Activated T-helper 17 cell treated with anti-CD3 and anti-CD28 coated beads, Interleukin-2, amount 50 U/mL, for 72 hours (primary cell): ENCODE data around the gene INSIG2. TPM values are rescaled to one million over a fixed set of nuclear protein-coding genes. Genes with fewer than 3 reads are reported as not detected.
"Not testable (repeated sequence)": the region's sequence is repeated elsewhere in the genome, so short reads cannot be mapped to it uniquely, and the experiment has no call there.

Experiments
- ATAC-seq: fragments of 150-1000 bp; cut with Tn5 transposase; replicated peaks from 2 replicates; pipeline ENCODE4 v1.10.0; 2021; ENCODE audit warnings: mild to moderate bottlenecking, moderate library complexity
- H3K27ac Mint-ChIP-seq: one replicate; pipeline ENCODE4 v1.8.0; 2022; ENCODE audit warnings: mixed read lengths
- H3K27me3 Mint-ChIP-seq: one replicate; pipeline ENCODE4 v1.8.0; 2022; ENCODE audit warnings: mixed read lengths
- H3K36me3 Mint-ChIP-seq: one replicate; pipeline ENCODE4 v1.8.0; 2022; ENCODE audit warnings: low read depth, mild to moderate bottlenecking, mixed read lengths
- H3K4me1 Mint-ChIP-seq: one replicate; pipeline ENCODE4 v1.8.0; 2022; ENCODE audit warnings: mixed read lengths
- H3K4me3 Mint-ChIP-seq: one replicate; pipeline ENCODE4 v1.8.0; 2022; ENCODE audit warnings: mild to moderate bottlenecking, mixed read lengths
- H3K9me3 Mint-ChIP-seq: one replicate; pipeline ENCODE4 v1.8.0; 2022; ENCODE audit warnings: mixed read lengths
- total RNA-seq, 2 donors: library from RNA; stranded (reverse); gene quantifications; one replicate each; pipeline ENCODE4 v1.2.3, GENCODE V29; 2022

INSIG2 gene
- total RNA-seq, 2 donors from 2014 or later, result 75.4 to 309 TPM

- Mint-ChIP-seq H3K4me3 (no peak overlapping the region), H3K36me3 (no peaks in the 10 kb centered on the region), H3K9me3 (no peaks in the 10 kb centered on the region), H3K27me3 (peaks cover 13% of the 10 kb centered on the region), H3K27ac (no peak overlapping the region), H3K4me1 (no peaks in the 10 kb centered on the region)
- ATAC-seq, result no peak
Measured at GRCh38 chr2:118078734-118079133, 9.5 kb upstream of the INSIG2 start.

- H3K27ac Mint-ChIP-seq, result no peak overlapping the region
- H3K4me1 Mint-ChIP-seq, result no peaks in the 10 kb centered on the region
- peaks cover 7% of the 10 kb centered on the region for H3K27me3 Mint-ChIP-seq
- H3K9me3 Mint-ChIP-seq, result no peaks in the 10 kb centered on the region
- ATAC-seq, result no peak
- peaks cover 12% of the 10 kb centered on the region for H3K36me3 Mint-ChIP-seq
- no peak overlapping the region for H3K4me3 Mint-ChIP-seq
Measured at GRCh38 chr2:118084491-118085089, 3.7 kb upstream of the INSIG2 start.

GRCh38 chr2:118085173-118086023 lies 2.9 kb upstream of the INSIG2 start:
- no peaks in the 10 kb centered on the region for H3K9me3 Mint-ChIP-seq
- H3K27me3 Mint-ChIP-seq, result peaks cover 6% of the 10 kb centered on the region
- peaks cover 17% of the 10 kb centered on the region for H3K36me3 Mint-ChIP-seq
- no peak for ATAC-seq
- H3K4me3 Mint-ChIP-seq, result no peak overlapping the region
- no peaks in the 10 kb centered on the region for H3K4me1 Mint-ChIP-seq
- H3K27ac Mint-ChIP-seq, result no peak overlapping the region

- Mint-ChIP-seq H3K4me3 (no peak overlapping the region), H3K27me3 (peaks cover 4% of the 10 kb centered on the region), H3K36me3 (peaks cover 21% of the 10 kb centered on the region), H3K4me1 (no peaks in the 10 kb centered on the region), H3K9me3 (no peaks in the 10 kb centered on the region), H3K27ac (no peak overlapping the region)
- ATAC-seq, result no peak
Measured at GRCh38 chr2:118086024-118086633, 2.1 kb upstream of the INSIG2 start.

GRCh38 chr2:118089139-118089800 lies 999 bp downstream of the INSIG2 start:
- H3K36me3 Mint-ChIP-seq, result peaks cover 41% of the 10 kb centered on the region
- peak overlapping the region; percentile 81 for H3K4me3 Mint-ChIP-seq
- no peaks in the 10 kb centered on the region for H3K9me3 Mint-ChIP-seq

GRCh38 chr2:118090387-118091139 lies 2.3 kb downstream of the INSIG2 start:
- peak overlapping the region; percentile 37 for H3K27ac Mint-ChIP-seq
- peak overlapping the region; percentile 81 for H3K4me3 Mint-ChIP-seq
- peaks cover 11% of the 10 kb centered on the region for H3K4me1 Mint-ChIP-seq
- H3K9me3 Mint-ChIP-seq, result no peaks in the 10 kb centered on the region
- no peak for ATAC-seq
- peaks cover 54% of the 10 kb centered on the region for H3K36me3 Mint-ChIP-seq
- no peaks in the 10 kb centered on the region for H3K27me3 Mint-ChIP-seq

More at GRCh38 chr2:118089139-118089800, 999 bp downstream of the INSIG2 start:
- Mint-ChIP-seq H3K4me1 (peaks cover 6% of the 10 kb centered on the region), H3K27me3 (peaks cover 2% of the 10 kb centered on the region), H3K27ac (peak overlapping the region; percentile 93)
- peak; percentile 50 for ATAC-seq

- Mint-ChIP-seq H3K36me3 (peaks cover 60% of the 10 kb centered on the region), H3K27me3 (no peaks in the 10 kb centered on the region), H3K4me1 (peaks cover 14% of the 10 kb centered on the region), H3K9me3 (no peaks in the 10 kb centered on the region), H3K27ac (no peak overlapping the region), H3K4me3 (peak overlapping the region; percentile 81)
- no peak for ATAC-seq
Measured at GRCh38 chr2:118091140-118091478, 2.8 kb downstream of the INSIG2 start.

- H3K4me3 Mint-ChIP-seq, result peak overlapping the region; percentile 81
- no peak for ATAC-seq
- peaks cover 14% of the 10 kb centered on the region for H3K4me1 Mint-ChIP-seq
- H3K9me3 Mint-ChIP-seq, result no peaks in the 10 kb centered on the region
- no peak overlapping the region for H3K27ac Mint-ChIP-seq
- H3K27me3 Mint-ChIP-seq, result no peaks in the 10 kb centered on the region
- peaks cover 65% of the 10 kb centered on the region for H3K36me3 Mint-ChIP-seq
Measured at GRCh38 chr2:118091631-118092030, 3.4 kb downstream of the INSIG2 start.

GRCh38 chr2:118094102-118094501 lies 5.8 kb downstream of the INSIG2 start:
- H3K27me3 Mint-ChIP-seq, H3K27ac Mint-ChIP-seq, H3K9me3 Mint-ChIP-seq, ATAC-seq: not testable (repeated sequence)
- Mint-ChIP-seq H3K4me3 (peak overlapping the region; percentile 83), H3K36me3 (peaks cover 78% of the 10 kb centered on the region), H3K4me1 (peaks cover 31% of the 10 kb centered on the region)

- peak overlapping the region; percentile 83 for H3K4me3 Mint-ChIP-seq
- H3K9me3 Mint-ChIP-seq, result no peaks in the 10 kb centered on the region
- no peaks in the 10 kb centered on the region for H3K27me3 Mint-ChIP-seq
- peak overlapping the region; percentile 1 for H3K27ac Mint-ChIP-seq
- H3K4me1 Mint-ChIP-seq, result peaks cover 31% of the 10 kb centered on the region
- H3K36me3 Mint-ChIP-seq, result peaks cover 82% of the 10 kb centered on the region
- peak; percentile 64 for ATAC-seq
Measured at GRCh38 chr2:118094503-118094902, 6.2 kb downstream of the INSIG2 start.

GRCh38 chr2:118095610-118096009 lies 7.3 kb downstream of the INSIG2 start:
- peaks cover 86% of the 10 kb centered on the region for H3K36me3 Mint-ChIP-seq
- H3K9me3 Mint-ChIP-seq, result no peaks in the 10 kb centered on the region

GRCh38 chr2:118097657-118098056 lies 9.4 kb downstream of the INSIG2 start:
- H3K4me3 Mint-ChIP-seq, result peak overlapping the region; percentile 35
- H3K4me1 Mint-ChIP-seq, result peaks cover 47% of the 10 kb centered on the region
- ATAC-seq, result no peak
- no peak overlapping the region for H3K27ac Mint-ChIP-seq
- H3K9me3 Mint-ChIP-seq, result no peaks in the 10 kb centered on the region
- no peaks in the 10 kb centered on the region for H3K27me3 Mint-ChIP-seq
- H3K36me3 Mint-ChIP-seq, result peaks cover 90% of the 10 kb centered on the region

More at GRCh38 chr2:118095610-118096009, 7.3 kb downstream of the INSIG2 start:
- no peaks in the 10 kb centered on the region for H3K27me3 Mint-ChIP-seq
- peak; percentile 69 for ATAC-seq
- peaks cover 38% of the 10 kb centered on the region for H3K4me1 Mint-ChIP-seq
- peak overlapping the region; percentile 83 for H3K4me3 Mint-ChIP-seq
- peak overlapping the region; percentile 77 for H3K27ac Mint-ChIP-seq

- no peak for ATAC-seq
- Mint-ChIP-seq H3K4me3 (peak overlapping the region; percentile 35), H3K27ac (no peak overlapping the region), H3K9me3 (no peaks in the 10 kb centered on the region), H3K27me3 (no peaks in the 10 kb centered on the region), H3K36me3 (peaks cover 95% of the 10 kb centered on the region), H3K4me1 (peaks cover 46% of the 10 kb centered on the region)
Measured at GRCh38 chr2:118098307-118099030, 10.2 kb downstream of the INSIG2 start.
